VCaP (cell line): ENCODE results near the gene C10orf95.
"Not testable (repeated sequence)": the region's sequence is repeated elsewhere in the genome, so short reads cannot be mapped to it uniquely, and the experiment has no call there.

ENCODE experiments used
- H3K27ac ChIP-seq: fragments of 450-650 bp; 2 replicates; pipeline ENCODE4 v1.5.1; 2017
- TF ChIP-seq, protein P1 (sequence below): fragments of 450-650 bp; conservative IDR thresholded peaks from 2 replicates; pipeline ENCODE4 v1.5.1; 2017; ENCODE audit warnings: mild to moderate bottlenecking, moderate library complexity

The C10orf95 gene

DNA sequence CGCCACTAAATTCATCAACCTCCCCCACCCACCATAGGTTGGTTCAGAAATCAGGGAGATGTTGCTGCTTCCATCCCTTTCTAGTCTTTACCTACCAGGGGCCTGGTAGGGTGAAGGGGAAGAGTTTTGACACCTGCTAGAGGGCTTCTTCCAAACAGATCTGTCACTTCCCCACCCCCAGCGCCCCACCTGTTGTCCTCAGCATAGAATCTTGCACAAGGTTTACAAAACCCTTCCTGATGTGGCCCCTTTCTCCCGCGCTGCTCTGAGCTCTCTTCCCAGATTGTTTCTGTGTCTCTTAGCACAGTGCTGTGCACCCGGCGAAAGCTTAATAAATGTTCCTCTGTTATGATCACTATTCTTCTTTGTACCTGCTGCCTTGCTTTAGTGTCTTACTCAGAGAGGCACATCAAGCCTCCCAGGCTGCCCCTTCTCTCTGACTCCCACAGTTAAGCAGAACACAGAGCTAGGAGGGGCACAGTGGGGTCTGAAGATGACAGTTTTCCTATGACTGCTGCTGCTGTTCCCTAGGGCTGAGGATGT lies 11.2 kb upstream of the C10orf95 start:
- TF ChIP-seq, protein P1, sequence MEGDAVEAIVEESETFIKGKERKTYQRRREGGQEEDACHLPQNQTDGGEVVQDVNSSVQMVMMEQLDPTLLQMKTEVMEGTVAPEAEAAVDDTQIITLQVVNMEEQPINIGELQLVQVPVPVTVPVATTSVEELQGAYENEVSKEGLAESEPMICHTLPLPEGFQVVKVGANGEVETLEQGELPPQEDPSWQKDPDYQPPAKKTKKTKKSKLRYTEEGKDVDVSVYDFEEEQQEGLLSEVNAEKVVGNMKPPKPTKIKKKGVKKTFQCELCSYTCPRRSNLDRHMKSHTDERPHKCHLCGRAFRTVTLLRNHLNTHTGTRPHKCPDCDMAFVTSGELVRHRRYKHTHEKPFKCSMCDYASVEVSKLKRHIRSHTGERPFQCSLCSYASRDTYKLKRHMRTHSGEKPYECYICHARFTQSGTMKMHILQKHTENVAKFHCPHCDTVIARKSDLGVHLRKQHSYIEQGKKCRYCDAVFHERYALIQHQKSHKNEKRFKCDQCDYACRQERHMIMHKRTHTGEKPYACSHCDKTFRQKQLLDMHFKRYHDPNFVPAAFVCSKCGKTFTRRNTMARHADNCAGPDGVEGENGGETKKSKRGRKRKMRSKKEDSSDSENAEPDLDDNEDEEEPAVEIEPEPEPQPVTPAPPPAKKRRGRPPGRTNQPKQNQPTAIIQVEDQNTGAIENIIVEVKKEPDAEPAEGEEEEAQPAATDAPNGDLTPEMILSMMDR, result no peak
- peak overlapping the region; percentile 93 for H3K27ac ChIP-seq

DNA sequence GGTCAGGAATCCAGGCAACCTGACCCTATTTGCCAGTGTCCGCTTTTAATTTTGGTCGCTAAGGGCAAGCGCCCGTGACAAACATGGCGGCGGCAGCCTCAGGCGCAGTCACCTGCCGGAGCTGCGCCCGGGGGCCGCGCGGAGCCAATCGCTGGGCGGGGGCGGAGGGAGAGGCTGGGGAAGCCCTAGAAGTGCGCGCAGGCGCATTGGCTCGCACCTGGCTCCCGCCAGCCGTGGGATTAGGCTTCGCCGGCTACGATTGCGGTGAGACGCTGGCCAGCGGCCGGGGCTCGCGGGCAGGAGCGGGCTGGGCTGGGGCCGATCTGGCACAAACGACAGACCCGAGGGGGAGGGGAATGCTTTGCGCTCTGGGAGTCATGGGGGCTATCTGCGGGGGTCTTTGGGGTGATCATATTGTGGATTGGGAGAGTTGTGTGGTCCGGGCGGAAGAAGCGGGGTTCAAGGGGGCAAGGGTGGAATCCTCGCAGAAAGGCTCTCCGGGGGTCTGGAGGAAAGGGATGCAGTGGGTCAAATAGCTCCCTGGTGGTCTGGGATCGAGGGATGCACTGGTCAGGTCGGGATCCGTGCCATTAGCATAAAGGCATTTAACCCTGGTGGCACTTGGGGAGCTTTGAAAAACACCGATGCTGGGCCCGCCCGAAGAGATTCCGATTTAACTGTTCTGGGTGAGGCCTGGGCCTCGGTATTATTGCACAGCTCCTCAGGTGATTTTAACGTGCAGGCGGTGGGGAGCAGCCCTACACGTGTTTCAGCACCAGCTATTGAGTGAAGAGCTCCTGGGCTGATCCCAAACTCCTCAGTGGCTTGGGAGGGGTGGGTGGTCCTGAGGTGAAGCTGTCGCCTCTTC lies 10.1 kb upstream of the C10orf95 start:
- TF ChIP-seq, protein P1, result no peak
- peak overlapping the region; percentile 93 for H3K27ac ChIP-seq

DNA sequence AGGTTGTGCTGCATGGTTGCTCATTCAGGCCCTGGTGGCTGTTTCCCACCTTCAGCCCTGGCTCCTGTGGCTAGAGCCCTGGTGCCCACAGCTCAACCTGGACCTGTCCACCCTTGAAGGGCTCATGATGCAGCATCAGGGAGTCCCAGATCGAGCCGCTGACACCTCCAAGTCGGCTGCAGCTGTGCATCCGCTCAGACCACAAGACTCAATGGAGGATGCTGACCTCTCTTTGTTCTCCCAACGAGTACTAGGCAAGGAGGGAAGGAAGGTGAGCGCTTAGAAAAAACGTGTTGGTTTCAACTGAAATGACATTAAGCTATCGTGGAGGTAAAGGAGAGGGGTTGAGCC lies 9.5 kb upstream of the C10orf95 start:
- H3K27ac ChIP-seq, result peak overlapping the region; percentile 93
- TF ChIP-seq, protein P1, result no peak

DNA sequence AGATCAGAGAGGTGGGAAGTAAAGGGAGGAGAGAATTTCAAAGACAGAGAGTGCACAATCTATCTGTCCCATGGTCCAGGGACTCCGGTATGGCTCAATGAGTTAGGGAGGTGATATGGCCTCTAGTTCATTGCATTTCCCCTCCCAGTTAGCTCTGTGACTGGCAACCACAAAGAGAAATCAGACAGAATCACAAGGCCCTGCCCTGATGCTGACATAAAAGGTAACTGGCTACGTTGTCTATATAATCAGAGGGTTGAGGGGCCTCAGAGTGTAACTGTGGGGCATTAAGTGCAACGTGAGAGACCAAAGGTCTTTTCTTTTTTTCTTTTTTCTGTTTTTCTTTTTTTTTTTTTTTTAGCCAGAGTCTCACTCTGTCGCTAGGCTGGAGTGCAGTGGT lies 7.3 kb upstream of the C10orf95 start:
- H3K27ac ChIP-seq, result no peak overlapping the region
- TF ChIP-seq, protein P1, result no peak

DNA sequence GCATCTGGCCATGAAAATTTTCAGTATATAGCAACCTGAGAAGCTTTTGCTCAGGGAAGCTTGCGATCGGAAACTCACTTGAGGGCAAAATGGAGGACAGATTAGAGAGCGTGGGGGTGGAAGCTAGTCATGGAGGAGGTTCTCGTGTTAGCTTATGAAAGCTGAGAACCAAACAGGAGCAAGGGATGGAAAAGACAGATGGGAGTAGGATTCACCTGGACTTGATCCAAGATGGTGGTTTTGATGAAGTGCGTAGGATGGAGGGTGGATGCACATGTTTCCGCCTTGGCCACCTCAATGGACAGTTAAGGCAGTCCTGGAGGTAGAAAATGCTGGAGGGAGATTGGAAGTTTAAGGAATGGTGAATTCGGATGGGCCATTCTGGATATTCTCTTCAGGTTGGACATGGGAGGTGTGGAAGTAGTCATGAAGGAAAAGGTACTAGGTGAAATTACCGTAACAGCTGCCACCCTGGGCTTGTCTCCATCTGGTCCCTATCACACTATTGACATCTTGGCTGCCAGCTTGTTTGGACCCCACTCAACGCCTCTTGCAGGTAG lies 6.3 kb upstream of the C10orf95 start:
- TF ChIP-seq, protein P1, result no peak
- H3K27ac ChIP-seq, result no peak overlapping the region

DNA sequence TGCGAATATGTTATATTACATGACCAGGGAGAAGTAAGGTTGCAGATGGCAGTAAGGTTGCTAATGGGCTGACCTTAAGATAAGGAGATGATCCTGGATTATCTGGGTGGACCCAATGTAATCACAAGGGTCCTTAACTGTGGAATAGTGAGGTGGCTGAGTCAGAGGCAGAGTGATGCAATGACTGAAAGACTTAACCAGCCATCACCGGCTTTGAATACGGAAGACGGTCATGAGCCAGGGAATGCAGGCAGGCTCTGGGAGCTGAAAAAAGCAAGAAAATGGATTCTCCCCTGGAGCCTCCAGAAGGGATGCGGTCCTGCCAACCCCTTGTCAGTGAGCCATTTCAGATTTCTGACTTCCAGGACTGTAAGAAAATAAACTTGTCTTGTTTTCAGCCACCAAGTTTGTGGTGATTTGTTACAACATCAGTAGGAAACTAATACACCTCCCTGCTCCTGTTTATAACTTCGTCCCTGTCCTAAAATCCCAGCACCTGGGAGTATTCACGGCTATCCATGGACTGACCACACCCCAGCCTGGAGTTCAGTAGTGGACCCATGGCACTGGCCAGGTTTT lies 4.6 kb upstream of the C10orf95 start:
- H3K27ac ChIP-seq, result no peak overlapping the region
- TF ChIP-seq, protein P1, result no peak

DNA sequence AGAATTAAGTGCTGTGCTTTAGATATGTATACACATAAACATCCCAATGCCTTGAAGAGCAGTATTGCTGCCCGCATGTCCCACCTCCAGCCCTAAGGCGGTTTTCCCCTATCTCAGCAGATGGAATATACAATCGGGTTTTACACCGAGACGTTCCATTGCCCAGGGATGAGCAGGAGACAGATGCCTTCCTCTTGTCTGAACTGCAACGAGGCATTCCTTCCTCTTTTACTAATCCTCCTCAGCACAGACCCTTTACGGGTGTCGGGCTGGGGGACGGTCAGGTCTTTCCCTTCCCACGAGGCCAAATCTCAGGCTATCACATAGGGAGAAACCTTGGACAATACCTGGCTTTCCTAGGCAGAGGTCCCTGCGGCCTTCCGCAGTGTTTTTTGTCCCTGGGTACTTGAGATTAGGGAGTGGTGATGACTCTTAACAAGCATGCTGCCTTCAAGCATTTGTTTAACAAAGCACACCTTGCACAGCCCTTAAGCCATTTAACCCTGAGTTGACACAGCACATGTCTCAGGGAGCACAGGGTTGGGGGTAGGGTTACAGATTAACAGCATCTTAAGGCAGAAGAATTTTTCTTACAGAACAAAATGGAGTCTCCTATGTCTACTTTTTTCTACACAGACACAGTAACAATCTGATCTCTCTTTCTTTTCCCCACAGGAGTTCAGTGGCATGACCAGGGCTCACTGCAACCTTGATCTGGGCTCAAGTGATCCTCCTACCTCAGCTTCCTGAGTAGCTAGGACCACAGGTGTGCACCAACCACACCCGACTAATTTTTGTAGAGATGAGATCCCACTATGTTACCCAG lies 3.5 kb upstream of the C10orf95 start:
- not testable (repeated sequence) for H3K27ac ChIP-seq
